Trophoblast cell (in vitro differentiated cells and primary cell): ENCODE data around the gene RASSF4.
A peak's percentile ranks its signal among the peaks of the same experiment; 100 is the strongest.

Experiments
- DNase-seq, 2 donors: peaks; one replicate each; pipeline ENCODE4 v3.0.0-alpha.2; 2016
- H2AFZ ChIP-seq: 2 replicates; pipeline ENCODE4 v1.6.1; 2013; ENCODE audit warnings: low read length, moderate library complexity, mild to moderate bottlenecking; ENCODE audit not compliant: insufficient read depth, poor library complexity
- H2AK5ac ChIP-seq: 2 replicates; pipeline ENCODE4 v1.6.1; 2013; ENCODE audit warnings: mild to moderate bottlenecking, low read length
- H2BK120ac ChIP-seq: 2 replicates; pipeline ENCODE4 v1.6.1; 2013; ENCODE audit warnings: low read length, mild to moderate bottlenecking, moderate library complexity; ENCODE audit not compliant: insufficient read depth, poor library complexity
- H2BK12ac ChIP-seq: 2 replicates; pipeline ENCODE4 v1.6.1; 2013; ENCODE audit warnings: mild to moderate bottlenecking, low read length, moderate library complexity
- H2BK5ac ChIP-seq: 2 replicates; pipeline ENCODE4 v1.6.1; 2013; ENCODE audit warnings: low read length, low read depth, moderate library complexity, mild to moderate bottlenecking; ENCODE audit not compliant: poor library complexity
- H3K14ac ChIP-seq: 2 replicates; pipeline ENCODE4 v1.6.1; 2013; ENCODE audit warnings: mild to moderate bottlenecking, low read length
- H3K18ac ChIP-seq: 2 replicates; pipeline ENCODE4 v1.6.1; 2013; ENCODE audit warnings: mild to moderate bottlenecking, low read length
- H3K23ac ChIP-seq: 2 replicates; pipeline ENCODE4 v1.6.1; 2013; ENCODE audit warnings: low read length
- H3K27ac ChIP-seq: 2 replicates; pipeline ENCODE4 v1.5.1; 2013; ENCODE audit warnings: low read depth, mild to moderate bottlenecking, inconsistent platforms, low read length, moderate library complexity
- H3K27me3 ChIP-seq: 2 replicates; pipeline ENCODE4 v1.6.1; 2013; ENCODE audit warnings: inconsistent platforms, mild to moderate bottlenecking, low read length, moderate library complexity; ENCODE audit not compliant: insufficient read depth
- H3K36me3 ChIP-seq, 2 experiments: 1 replicate in 1 of 2; 2 replicates in 1 of 2; pipeline ENCODE4 v1.6.1; 2013; ENCODE audit warnings: low read length in 2 of 2, mild to moderate bottlenecking in 2 of 2, moderate library complexity in 1 of 2; ENCODE audit not compliant: insufficient read depth in 2 of 2, control insufficient read depth in 1 of 2
- H3K4ac ChIP-seq: 2 replicates; pipeline ENCODE4 v1.6.1; 2013; ENCODE audit warnings: low read depth, mild to moderate bottlenecking, low read length, moderate library complexity
- H3K4me1 ChIP-seq, 2 experiments: 1 replicate in 1 of 2; 2 replicates in 1 of 2; pipeline ENCODE4 v1.6.1; 2013; ENCODE audit warnings: low read length in 2 of 2, mild to moderate bottlenecking in 2 of 2, moderate library complexity in 1 of 2; ENCODE audit not compliant: insufficient read depth in 2 of 2, control insufficient read depth in 1 of 2
- H3K4me2 ChIP-seq: 2 replicates; pipeline ENCODE4 v1.6.1; 2013; ENCODE audit warnings: inconsistent platforms, mild to moderate bottlenecking, low read length, moderate library complexity
- H3K4me3 ChIP-seq: 2 replicates; pipeline ENCODE4 v1.5.1; 2013; ENCODE audit warnings: mild to moderate bottlenecking, low read depth, low read length, inconsistent platforms
- H3K79me1 ChIP-seq: one replicate; pipeline ENCODE4 v1.6.1; 2013; ENCODE audit warnings: low read length
- H3K79me2 ChIP-seq: 2 replicates; pipeline ENCODE4 v1.6.1; 2013; ENCODE audit warnings: low read length, mild to moderate bottlenecking; ENCODE audit not compliant: control insufficient read depth, insufficient read depth, poor library complexity
- H3K9ac ChIP-seq: 2 replicates; pipeline ENCODE4 v1.6.1; 2013; ENCODE audit warnings: mild to moderate bottlenecking, low read length
- H3K9me3 ChIP-seq: 2 replicates; pipeline ENCODE4 v1.6.1; 2013; ENCODE audit warnings: low read depth, mild to moderate bottlenecking, control low read depth, inconsistent platforms, low read length; ENCODE audit not compliant: insufficient read depth
- H4K12ac ChIP-seq: 2 replicates; pipeline ENCODE4 v1.6.1; 2013; ENCODE audit warnings: low read depth, mild to moderate bottlenecking, low read length, moderate library complexity
- H4K8ac ChIP-seq: 2 replicates; pipeline ENCODE4 v1.6.1; 2013; ENCODE audit warnings: low read depth, mild to moderate bottlenecking, low read length, moderate library complexity
- H4K91ac ChIP-seq: one replicate; pipeline ENCODE4 v1.6.1; 2013; ENCODE audit warnings: low read depth, mild to moderate bottlenecking, low read length, moderate library complexity
- WGBS: extraction: QIAGEN DNeasy Blood & Tissue Kit; methylation state at CpG from one replicate; pipeline ENCODE4 v1.1.7; 2013; ENCODE audit warnings: missing lambda C conversion rate; ENCODE audit not compliant: insufficient read length, insufficient coverage; ENCODE audit errors: extremely low coverage; 5-methylcytosine and 5-hydroxymethylcytosine counted together

RASSF4 gene

GRCh38 chr10:44980309-44981171 is 20.9 kb downstream of the RASSF4 start:
- H3K27ac ChIP-seq = peak overlapping the region; percentile 45
- peak overlapping the region; percentile 89 for H2BK12ac ChIP-seq
- no peak overlapping the region for H4K12ac ChIP-seq
- no peak overlapping the region for H3K4me2 ChIP-seq
- H3K79me1 ChIP-seq = peaks cover 47% of the 10 kb centered on the region
- H3K18ac ChIP-seq = peak overlapping the region; percentile 44
- no peak overlapping the region for H2BK5ac ChIP-seq
- H3K36me3 ChIP-seq = peaks cover 9 to 13% of the 10 kb centered on the region in 2 experiments
- peaks cover 6% of the 10 kb centered on the region for H3K79me2 ChIP-seq
- peak overlapping the region; percentile 41 for H3K14ac ChIP-seq
- H2AK5ac ChIP-seq = peak overlapping the region; percentile 84
- H3K4me1 ChIP-seq = peaks cover 50 to 61% of the 10 kb centered on the region in 2 experiments
- peak overlapping the region; percentile 18 for H4K8ac ChIP-seq
- no peak overlapping the region for H3K9ac ChIP-seq
- H3K4ac ChIP-seq = peak overlapping the region; percentile 7
- peak overlapping the region; percentile 37 for H2BK120ac ChIP-seq
- no peaks in the 10 kb centered on the region for H3K27me3 ChIP-seq
- no peak overlapping the region for H3K23ac ChIP-seq
- H2AFZ ChIP-seq = peak overlapping the region; percentile 55
- no peak for DNase-seq
- H3K4me3 ChIP-seq = no peak overlapping the region
- no peaks in the 10 kb centered on the region for H3K9me3 ChIP-seq
- H4K91ac ChIP-seq = peak overlapping the region; percentile 95
- WGBS = no CpG with 5 or more reads among the region's 14 CpGs

GRCh38 chr10:44981172-44982113 is 21.8 kb downstream of the RASSF4 start:
- Histone ChIP-seq H3K4me2 (no peak overlapping the region), H3K79me2 (peaks cover 6% of the 10 kb centered on the region), H4K8ac (no peak overlapping the region), H3K4me3 (no peak overlapping the region), H2BK12ac (peak overlapping the region; percentile 82), H3K79me1 (peaks cover 43% of the 10 kb centered on the region), H3K9ac (no peak overlapping the region), H3K4me1 (peaks cover 46 to 53% of the 10 kb centered on the region in 2 experiments), H2AK5ac (peak overlapping the region; percentile 40), H3K9me3 (no peaks in the 10 kb centered on the region), H3K23ac (no peak overlapping the region), H3K4ac (peak overlapping the region; percentile 38), H4K12ac (no peak overlapping the region), H3K18ac (peak overlapping the region; percentile 69), H2BK5ac (peak overlapping the region; percentile 47), H4K91ac (peak overlapping the region; percentile 95), H2AFZ (no peak overlapping the region), H3K36me3 (peaks cover 9 to 13% of the 10 kb centered on the region in 2 experiments), H3K27ac (peak overlapping the region; percentile 45), H2BK120ac (peak overlapping the region; percentile 80), H3K14ac (peak overlapping the region; percentile 47), H3K27me3 (no peaks in the 10 kb centered on the region)
- WGBS = no CpG with 5 or more reads among the region's 11 CpGs
- peak in 1 of 2 donors; percentile 72 for DNase-seq

GRCh38 chr10:44982114-44982460 is 22.5 kb downstream of the RASSF4 start:
- H4K12ac ChIP-seq = no peak overlapping the region
- no peak overlapping the region for H4K8ac ChIP-seq
- no peak overlapping the region for H2BK5ac ChIP-seq
- peaks cover 41 to 47% of the 10 kb centered on the region in 2 experiments for H3K4me1 ChIP-seq
- no peak overlapping the region for H2AFZ ChIP-seq
- peak overlapping the region; percentile 82 for H2BK12ac ChIP-seq
- no peak overlapping the region for H3K9ac ChIP-seq
- peak overlapping the region; percentile 40 for H2AK5ac ChIP-seq
- peaks cover 6 to 10% of the 10 kb centered on the region in 2 experiments for H3K36me3 ChIP-seq
- H3K79me2 ChIP-seq = peaks cover 6% of the 10 kb centered on the region
- no peak overlapping the region for H3K4me3 ChIP-seq
- peak overlapping the region; percentile 80 for H2BK120ac ChIP-seq
- no CpG with 5 or more reads among the region's 9 CpGs for WGBS
- no peaks in the 10 kb centered on the region for H3K27me3 ChIP-seq
- peak overlapping the region; percentile 69 for H3K18ac ChIP-seq
- DNase-seq = peak in 1 of 2 donors; percentile 21
- peaks cover 43% of the 10 kb centered on the region for H3K79me1 ChIP-seq
- no peaks in the 10 kb centered on the region for H3K9me3 ChIP-seq
- H4K91ac ChIP-seq = peak overlapping the region; percentile 40
- H3K4me2 ChIP-seq = no peak overlapping the region
- H3K4ac ChIP-seq = no peak overlapping the region
- peak overlapping the region; percentile 4 for H3K14ac ChIP-seq
- H3K23ac ChIP-seq = no peak overlapping the region
- H3K27ac ChIP-seq = no peak overlapping the region

- Histone ChIP-seq H3K27ac (no peak overlapping the region), H3K4me1 (peaks cover 36 to 43% of the 10 kb centered on the region in 2 experiments), H3K4me3 (no peak overlapping the region), H3K4ac (no peak overlapping the region), H3K27me3 (no peaks in the 10 kb centered on the region), H2BK5ac (no peak overlapping the region), H2BK12ac (peak overlapping the region; percentile 2), H3K9me3 (no peaks in the 10 kb centered on the region), H2BK120ac (no peak overlapping the region), H3K4me2 (no peak overlapping the region), H3K9ac (no peak overlapping the region), H4K12ac (no peak overlapping the region), H3K23ac (no peak overlapping the region), H3K14ac (no peak overlapping the region), H4K91ac (peak overlapping the region; percentile 8), H3K79me2 (peaks cover 6% of the 10 kb centered on the region), H3K79me1 (peaks cover 40% of the 10 kb centered on the region), H4K8ac (no peak overlapping the region), H2AFZ (no peak overlapping the region), H2AK5ac (no peak overlapping the region), H3K18ac (no peak overlapping the region), H3K36me3 (peaks cover 6 to 10% of the 10 kb centered on the region in 2 experiments)
- no CpG with 5 or more reads among the region's 9 CpGs for WGBS
- no peak for DNase-seq
These were observed 22.9 kb downstream of the RASSF4 start for GRCh38 chr10:44982496-44982895.
